ENCODE results near the gene NFILZ.
"Not testable (repeated sequence)": the region's sequence is repeated elsewhere in the genome, so short reads cannot be mapped to it uniquely, and the experiment has no call there.

The NFILZ gene

DNA sequence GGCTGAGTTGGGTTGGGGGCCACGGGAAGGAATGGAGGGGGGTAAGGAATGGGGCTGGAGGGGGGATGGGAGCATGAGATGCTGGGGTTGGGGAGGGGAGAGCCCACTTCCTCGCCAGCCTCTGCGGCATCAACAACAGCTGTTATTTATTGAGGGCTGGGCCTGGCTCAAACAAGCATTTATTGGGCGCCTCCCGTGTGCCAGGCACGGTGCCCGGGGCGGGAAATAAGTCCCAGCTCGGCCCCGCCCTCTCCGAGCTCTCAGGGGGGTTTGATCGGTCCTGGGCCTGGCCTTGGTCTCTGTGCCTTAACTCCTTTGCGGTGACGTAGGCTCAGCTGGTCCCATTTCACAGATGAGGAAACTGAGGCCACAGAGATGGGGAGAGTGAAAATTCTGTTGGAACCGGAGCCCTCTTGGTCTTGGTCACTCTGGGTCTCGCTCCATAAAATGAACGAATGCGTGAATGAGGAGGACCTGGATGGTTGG lies 19.0 kb upstream of the NFILZ start:
- no peak for DNase-seq (ENCODE audit: low read depth in 3 of 3, low spot score in 1 of 3)

DNA sequence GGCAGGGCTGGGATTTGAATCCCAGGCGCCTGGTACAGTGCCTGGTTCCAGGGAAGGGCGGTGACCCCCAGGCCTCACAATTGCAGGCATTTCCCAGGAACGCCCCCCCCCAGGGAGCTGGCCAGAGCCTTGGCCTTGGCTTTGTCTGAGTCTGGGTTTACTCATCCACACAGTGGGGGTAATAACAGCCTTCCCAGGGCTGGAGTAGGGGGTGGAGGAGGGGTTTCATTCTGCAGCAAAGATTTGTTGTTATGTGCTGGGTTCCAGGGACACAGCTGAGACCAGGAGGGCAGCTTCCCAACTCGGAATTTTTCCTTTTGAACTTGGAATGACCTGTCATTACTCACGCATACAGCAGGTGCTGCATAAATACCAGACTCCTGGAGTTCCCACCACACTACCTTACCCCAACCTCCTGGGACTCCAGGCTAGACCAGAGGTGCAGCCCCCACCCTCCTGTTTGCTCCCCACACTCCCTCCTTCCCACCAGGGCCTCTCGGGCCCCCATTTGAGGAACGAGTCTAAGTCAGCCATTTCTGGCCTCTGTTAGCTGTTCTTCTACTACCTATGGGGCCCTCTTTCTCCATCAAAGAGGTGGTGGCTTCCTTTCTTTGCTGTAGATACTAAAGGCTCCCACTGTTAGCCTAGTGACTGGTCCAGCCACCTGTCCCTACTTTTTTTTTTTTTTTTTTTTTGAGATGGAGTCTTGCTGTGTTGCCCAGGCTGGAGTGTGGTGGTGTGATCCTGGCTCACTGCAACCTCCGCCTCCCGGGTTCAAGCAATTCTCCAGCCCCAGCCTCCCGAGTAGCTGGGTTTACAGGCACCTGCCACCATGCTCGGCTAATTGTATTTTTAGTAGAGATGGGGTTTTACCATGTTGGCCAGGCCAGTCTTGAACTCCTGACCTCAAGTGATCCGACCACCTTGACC lies 18.3 kb upstream of the NFILZ start:
- no peak for DNase-seq (ENCODE audit: low read depth in 3 of 3, low spot score in 1 of 3)

DNA sequence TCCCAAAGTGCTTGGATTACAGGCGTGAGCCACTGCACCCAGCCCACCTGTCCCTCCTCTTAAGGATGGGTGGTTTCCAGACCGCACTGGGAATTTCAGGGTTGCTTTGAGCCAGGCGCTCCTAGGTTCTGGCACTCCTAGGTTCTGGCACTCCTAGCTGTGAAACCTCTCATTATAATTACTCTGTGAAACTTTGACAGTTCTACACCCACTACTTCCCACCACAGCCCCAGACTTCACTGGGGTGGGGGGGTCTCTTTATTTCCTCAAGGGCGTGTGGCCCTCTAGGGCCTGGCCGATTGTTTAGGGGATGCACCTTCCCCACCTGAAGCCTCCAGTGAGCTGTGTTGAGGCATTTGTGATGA lies 17.6 kb upstream of the NFILZ start:
- no peak for DNase-seq (ENCODE audit: low read depth in 3 of 3, low spot score in 1 of 3)

DNA sequence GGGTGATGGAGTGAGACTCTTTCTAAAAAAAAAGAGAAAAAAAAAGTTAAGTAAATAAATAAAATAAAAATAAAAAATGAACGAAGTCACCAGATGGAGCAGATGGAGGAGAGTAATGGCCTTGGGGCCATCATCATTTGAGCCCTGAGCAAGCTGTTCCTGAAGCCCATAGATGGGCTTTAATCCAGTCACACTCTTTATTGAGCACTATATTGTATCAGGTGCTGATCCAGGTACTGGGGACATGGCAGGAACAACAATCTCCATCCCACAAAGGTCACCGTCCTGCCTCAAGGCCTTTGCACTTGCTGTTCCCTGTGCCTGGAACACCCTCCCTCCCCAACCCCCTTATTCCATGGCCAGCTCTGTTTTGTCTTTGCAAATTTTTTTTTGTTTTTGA lies 16.0 kb upstream of the NFILZ start:
- DNase-seq (ENCODE audit: low read depth in 3 of 3, low spot score in 1 of 3) = no peak

DNA sequence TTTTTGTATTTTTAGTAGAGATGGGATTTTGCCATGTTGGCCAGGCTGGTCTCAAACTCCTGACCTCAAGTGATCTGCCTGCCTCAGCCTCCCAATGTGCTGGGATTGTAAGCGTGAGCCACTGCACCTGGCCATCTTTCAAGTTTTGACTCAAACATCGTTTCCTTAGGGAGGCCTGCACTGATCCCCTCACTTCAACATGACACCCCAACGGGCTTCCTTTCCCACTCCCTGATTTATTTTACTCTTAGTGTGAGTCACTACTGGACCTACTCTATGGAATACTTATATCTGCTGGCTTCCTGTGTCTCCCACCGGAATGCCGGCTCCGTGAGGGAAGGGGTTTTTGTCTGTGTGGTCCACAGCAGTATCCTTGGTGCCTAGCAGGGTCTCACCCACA lies 15.4 kb upstream of the NFILZ start:
- DNase-seq (ENCODE audit: low read depth in 3 of 3, low spot score in 1 of 3) = no peak

DNA sequence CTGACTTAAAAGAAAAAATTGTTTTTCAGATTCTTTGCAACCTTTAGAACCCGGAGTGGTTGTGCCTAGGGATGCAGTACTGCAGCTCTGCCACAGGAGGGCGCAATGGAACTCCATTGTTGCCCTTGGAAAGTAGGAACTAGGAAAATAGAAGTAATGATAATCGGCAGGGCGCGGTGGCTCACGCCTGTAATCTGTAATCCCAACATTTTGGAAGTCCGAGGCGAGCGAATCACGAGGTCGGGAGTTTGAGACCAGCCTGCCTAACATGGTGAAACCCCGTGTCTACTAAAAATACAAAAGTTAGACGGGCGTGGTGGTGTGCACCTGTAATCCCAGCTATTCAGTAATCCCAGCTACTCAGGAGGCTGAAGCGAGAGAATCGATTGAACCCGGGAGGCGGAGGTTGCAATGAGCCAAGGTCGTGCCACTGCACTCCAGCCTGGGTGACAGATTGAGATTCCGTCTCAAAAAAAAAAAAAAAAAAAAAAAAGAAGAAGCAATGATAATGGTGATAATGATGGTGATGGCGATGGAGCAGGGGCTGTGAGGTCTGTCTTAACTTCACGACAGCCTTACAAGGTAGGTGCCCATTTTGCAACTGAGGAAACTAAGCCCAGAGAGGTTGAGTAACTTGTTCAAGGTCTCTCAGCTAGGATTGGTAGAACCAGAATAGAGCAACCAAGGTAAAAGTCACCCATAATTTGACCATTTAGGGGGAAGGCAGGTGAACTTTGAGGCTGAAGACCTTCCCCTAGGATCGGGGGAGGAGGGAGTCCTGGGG lies 14.4 kb upstream of the NFILZ start:
- DNase-seq (ENCODE audit: low read depth in 3 of 3, low spot score in 1 of 3) = peak in 1 of 3 donors; percentile 37

DNA sequence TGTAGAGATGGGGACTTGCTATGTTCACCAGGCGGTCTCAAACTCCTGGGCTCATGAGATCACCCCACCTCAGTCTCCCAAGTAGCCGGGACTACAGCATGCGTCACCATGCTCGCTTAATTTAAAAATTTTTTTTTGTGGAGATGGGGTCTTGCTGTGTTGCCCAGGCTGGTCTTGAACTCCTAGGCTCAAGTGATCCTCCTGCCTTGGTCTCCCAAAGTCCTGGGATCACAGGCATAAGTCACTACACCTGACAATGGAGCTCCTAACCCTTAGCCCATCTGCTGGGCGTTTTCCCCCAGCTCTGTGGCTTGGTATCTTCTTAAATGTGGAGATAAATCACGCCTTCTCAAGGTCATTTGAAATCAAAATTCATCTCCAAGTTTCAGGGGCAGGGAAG lies 13.6 kb upstream of the NFILZ start:
- DNase-seq (ENCODE audit: low read depth in 3 of 3, low spot score in 1 of 3) = no peak

DNA sequence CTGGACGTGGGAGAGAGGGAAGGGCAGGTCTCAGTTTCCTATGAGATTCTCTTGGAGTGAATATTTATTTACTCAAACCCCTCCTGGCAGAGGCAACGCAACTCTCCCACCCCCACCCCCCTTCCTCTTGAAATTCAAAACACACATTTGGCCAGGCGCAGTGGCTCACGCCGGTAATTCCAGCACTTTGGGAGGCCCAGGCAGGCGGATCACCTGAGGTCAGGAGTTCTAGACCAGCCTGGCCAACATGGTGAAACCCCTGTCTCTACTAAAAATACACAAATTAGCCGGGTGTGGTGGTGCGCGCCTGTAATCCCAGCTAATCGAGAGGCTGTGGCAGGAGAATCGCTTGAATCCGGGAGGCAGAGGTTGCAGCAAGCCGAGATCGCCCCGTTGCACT lies 13.1 kb upstream of the NFILZ start:
- not testable (repeated sequence) for DNase-seq (ENCODE audit: low read depth in 3 of 3, low spot score in 1 of 3)

DNA sequence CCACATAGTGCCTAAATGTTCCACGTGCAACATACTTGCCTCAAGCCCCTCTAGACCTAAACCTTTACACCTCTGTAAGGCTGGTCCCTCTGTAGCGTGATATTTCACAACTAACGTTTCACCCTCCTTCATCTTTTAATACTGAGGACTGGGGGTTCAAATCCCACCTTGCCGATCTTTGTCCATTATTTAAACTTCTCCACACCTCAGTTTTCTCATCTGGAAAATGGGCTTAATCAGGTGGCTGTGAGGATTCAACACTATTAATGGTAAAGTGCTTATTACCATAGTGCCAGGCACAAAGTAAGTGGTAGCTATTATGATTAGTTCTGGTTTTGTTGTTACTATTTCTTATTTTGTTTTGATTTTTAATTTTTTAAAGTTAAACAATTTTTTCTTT lies 12.4 kb upstream of the NFILZ start:
- no peak for DNase-seq (ENCODE audit: low read depth in 3 of 3, low spot score in 1 of 3)

DNA sequence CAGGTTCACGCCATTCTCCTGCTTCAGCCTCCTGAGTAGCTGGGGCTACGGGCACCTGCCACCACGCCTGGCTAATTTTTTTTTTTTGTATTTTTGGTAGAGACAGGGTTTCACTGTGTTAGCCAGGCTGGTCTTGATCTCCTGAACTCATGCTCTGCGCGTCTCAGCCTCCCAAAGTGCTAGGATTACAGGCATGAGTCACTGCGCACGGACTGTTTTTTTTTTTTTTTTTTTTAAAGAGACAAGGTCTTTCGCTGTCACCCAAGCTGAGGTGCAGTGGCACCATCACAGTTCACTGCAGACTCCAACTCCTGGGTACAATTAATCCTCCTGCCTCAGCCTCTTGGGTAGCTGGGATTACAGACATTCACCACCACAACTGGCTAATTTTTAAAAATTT lies 11.7 kb upstream of the NFILZ start:
- no peak for DNase-seq (ENCODE audit: low read depth in 3 of 3, low spot score in 1 of 3)

DNA sequence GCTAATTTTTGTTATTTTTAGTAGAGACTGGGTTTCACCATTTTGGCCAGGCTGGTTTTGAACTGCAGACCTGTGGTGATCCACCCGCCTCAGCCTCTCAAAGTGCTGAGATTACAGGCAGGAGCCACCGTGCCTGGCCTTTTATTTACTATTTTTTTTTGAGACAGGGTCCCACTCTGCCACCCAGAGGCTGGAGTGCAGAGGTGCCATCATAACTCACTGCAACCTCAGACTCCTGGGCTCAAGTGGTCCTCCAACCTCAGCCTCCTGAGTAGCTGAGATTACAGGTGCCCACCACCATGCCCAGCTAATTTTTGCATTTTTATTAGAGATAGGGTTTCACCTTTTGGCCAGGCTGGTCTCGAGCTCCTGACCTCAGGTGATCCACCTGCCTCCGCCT lies 7.5 kb upstream of the NFILZ start:
- DNase-seq (ENCODE audit: low read depth in 3 of 3, low spot score in 1 of 3) = not testable (repeated sequence)

DNA sequence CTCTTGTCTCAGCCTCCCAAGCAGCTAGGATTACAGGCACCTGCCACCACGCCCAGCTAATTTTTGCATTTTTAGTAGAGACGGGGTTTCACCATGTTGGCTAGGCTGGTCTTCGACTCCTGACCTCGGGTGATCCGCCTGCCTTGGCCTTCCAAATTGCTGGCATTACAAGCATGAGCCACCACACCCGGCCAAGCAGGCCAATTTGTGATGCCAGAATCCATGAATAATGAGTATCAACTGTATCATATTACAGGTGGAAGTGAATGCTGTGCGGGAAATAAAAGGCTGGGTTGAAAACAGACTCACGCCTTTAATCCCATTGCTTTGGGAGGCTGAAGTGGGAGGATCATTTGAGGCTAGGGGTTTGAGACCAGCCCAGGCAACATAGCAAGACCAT lies 3.6 kb upstream of the NFILZ start:
- DNase-seq (ENCODE audit: low read depth in 3 of 3, low spot score in 1 of 3) = no peak

DNA sequence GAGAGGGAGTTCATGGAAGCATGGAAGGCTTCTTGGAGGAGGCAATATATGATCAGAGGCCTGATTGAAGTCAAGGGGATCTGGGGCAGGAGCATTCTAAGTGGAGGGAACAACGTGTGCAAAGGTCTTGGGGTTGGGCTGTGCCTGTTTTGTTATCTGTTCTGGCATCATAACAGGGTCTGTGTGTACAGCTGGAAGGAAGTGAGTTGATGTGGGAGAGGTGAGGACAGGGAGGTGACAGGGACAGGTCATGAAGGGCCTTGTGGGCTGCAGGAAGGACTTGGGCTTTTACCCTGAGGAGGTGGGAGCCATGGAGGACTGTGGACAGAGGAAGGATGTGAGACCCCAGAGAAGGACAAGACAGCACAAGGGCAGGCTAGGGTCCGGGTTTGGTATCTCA lies 1.2 kb upstream of the NFILZ start:
- DNase-seq (ENCODE audit: low read depth in 3 of 3, low spot score in 1 of 3) = no peak

DNA sequence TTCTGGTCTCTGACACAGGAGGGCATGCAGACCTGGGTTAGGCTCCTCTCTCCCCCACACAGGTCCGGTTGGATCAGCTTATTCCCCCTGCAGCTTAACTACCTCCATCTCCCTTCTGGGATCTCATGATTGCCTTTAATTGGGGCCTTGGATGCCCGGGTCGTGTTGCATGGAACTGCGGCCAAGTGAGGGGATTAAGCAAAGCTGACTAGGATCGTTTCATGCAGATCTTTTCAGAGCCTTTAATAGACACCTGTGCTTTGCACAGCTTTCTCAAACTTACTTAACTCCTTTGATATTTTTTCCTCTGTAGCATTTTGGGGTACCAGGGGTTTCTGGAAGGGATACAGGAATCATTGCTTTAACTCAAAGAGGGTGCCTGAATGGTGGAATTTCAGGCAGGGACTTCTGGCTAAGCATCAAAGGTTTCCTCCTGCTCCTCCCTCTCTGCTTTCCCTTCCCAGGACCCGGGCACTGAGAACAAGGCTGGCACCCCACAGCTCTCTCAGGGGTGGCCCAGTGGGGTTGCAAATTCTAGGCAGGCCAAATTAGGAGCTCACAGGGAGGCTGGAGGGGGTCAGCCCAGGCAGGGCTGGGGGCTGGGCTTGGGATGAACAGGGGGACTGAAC lies 477 bp downstream of the NFILZ start:
- DNase-seq (ENCODE audit: low read depth in 3 of 3, low spot score in 1 of 3) = no peak

DNA sequence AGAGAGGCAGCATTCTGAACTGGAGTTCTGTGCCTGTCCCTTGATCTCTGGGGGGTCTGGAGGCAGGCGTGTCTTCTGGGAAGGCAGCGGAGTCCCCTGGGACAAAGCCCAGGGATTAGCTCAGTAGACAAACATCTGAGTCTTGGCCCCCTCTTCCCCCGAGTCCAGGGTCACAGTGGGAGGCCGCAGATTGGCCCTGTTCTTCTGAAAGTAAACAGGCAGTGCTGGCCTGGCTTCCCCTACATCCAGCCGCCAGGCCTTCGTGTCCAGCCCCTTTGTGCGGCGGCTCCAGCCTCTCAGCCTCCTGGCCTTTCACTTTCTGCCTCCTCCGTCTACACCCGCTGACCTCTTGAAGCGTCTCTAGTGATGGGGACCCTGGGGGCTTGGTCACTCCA lies 989 bp downstream of the NFILZ start:
- DNase-seq (ENCODE audit: low read depth in 3 of 3, low spot score in 1 of 3) = no peak

DNA sequence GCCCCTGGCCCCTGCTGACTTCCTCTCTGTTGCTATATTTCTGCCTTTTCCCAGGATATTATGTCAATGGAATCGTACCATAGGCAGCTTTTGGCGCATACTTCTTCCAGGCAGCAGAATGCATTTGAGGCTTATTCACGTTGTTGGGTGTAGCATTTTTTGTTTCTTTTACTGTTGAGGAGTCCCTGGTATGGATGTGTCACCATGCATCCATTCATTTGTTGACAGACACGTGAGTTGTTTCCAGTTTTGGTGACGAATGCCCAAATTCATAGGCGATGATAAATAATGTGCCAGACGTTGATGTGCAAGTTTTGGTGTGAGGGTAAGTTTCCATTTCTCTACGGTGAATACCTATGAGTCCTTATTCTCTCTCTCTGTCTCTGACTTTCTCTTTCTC lies 5.0 kb downstream of the NFILZ start:
- no peak for DNase-seq (ENCODE audit: low read depth in 3 of 3, low spot score in 1 of 3)

DNA sequence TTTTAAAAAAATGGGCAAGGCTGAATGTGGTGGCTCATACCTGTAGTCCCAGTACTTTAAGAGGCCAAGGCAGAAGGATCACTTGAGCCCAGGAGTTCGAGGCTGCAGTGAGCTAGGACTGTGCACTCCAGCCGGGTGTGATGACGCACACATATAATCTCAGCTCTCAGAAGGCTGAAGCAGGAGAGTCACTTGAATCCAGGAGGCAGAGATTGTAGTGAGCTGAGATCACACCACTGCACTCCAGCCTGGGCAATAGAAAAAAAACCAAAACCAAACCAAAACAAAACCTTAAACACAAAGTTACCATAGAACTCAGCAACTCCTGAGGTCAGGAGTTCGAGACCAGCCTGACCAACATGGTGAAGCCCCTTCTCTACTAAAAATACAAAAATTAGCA lies 6.6 kb downstream of the NFILZ start:
- not testable (repeated sequence) for DNase-seq (ENCODE audit: low read depth in 3 of 3, low spot score in 1 of 3)

DNA sequence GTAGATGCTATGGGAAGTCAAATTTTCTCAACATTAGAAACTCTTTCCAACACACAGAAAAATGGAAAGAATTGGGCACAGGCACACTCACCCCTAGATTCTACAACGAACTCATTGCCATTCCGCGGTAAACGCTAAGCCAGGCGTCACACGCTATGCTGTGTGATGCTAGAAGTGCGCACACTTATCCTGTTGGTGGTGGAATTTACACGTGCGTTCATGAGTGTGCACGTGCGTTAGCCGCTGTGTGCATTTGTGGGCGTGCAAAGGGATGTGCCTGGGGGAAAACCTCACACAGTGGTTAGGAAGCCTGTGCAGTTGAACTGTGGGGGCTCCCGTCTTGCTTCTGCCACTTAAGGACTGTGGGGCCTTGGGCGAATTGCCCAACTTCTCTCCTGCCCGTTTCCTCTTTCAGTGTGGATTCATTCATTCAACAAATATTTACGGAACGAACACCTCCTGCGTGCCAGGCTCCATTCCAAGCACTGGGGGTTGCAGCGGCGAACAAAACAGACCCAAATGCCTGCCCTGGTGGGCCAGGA lies 7.7 kb downstream of the NFILZ start:
- no peak for DNase-seq (ENCODE audit: low read depth in 3 of 3, low spot score in 1 of 3)

DNA sequence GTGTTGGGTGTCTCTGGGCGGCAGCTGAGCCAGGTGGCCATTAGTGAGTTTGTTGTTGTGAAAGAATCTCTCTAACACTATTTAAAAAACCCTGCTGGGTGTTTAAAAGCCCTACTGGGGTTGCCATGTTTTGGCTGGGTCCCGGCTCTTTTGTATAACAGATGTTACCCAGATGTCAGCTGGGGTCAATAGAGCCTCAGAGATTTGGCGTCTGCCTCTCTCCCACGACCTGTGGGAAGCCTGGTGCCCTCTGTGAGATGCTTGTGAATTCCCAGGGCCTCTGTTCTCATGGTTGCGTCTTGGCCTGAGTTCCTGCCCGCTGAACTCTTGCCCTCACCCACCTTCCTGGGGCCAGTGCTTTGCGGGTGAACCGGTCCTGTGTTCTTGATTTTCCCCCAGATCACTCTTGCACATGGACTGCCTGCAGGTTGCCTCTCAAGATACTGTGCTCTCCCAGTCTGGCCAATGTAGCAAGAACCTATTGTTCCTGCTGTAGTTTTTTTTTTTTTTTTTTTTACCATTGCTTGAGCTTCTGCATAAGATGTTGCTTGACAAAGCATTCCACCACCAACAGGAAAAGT lies 9.5 kb downstream of the NFILZ start:
- DNase-seq (ENCODE audit: low read depth in 3 of 3, low spot score in 1 of 3) = no peak

DNA sequence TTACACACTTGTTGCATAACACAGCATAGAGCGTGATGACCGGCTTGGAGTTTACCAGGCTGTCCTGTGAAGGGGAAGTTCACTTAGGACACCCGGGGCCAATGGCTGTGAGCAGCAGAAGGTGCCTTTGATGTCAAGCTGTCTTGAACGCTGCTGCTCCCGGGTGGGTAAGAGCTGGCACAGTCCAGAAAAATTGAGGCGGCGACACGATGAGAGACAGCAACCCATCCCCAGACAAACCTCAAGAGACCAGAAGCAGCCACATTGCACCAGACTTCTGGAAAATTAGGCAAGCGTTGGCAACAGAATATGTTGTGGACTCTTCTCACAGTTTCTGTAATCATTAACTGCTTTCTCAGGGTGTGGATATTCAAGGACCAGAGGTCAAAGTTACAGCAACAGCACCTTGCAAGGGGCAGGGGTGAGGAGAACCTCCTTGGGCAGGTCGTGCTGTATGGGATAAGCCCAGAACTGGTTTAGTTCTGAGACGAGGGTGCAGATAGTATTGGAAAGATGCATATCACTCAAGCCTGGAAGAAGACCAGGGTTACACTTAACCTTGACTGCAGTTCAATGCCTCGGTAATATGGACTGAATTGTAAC lies 10.1 kb downstream of the NFILZ start:
- DNase-seq (ENCODE audit: low read depth in 3 of 3, low spot score in 1 of 3) = no peak
